Activated CD8-positive, alpha-beta memory T cell treated with anti-CD3 and anti-CD28 coated beads, Interleukin-2, amount 50 U/mL, for 24 hours (primary cell): ENCODE measurements around the gene C1orf94.

Experiments
- DNase-seq: peaks from one replicate; pipeline ENCODE4 v3.0.0-alpha.2; 2020; ENCODE audit errors: extremely low read depth

The C1orf94 gene, protein sequence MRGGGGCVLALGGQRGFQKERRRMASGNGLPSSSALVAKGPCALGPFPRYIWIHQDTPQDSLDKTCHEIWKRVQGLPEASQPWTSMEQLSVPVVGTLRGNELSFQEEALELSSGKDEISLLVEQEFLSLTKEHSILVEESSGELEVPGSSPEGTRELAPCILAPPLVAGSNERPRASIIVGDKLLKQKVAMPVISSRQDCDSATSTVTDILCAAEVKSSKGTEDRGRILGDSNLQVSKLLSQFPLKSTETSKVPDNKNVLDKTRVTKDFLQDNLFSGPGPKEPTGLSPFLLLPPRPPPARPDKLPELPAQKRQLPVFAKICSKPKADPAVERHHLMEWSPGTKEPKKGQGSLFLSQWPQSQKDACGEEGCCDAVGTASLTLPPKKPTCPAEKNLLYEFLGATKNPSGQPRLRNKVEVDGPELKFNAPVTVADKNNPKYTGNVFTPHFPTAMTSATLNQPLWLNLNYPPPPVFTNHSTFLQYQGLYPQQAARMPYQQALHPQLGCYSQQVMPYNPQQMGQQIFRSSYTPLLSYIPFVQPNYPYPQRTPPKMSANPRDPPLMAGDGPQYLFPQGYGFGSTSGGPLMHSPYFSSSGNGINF

GRCh38 chr1:34176830-34177603 is at the start of gene C1orf94:
Gene C1orf94 (plus strand): TSS chr1:34176907. CDS start chr1:34177790, 883 bp downstream.
- DNase-seq: no peak

- DNase-seq: no peak
Observed at GRCh38 chr1:34127006-34128000, 49.4 kb upstream of the C1orf94 start.

DNA sequence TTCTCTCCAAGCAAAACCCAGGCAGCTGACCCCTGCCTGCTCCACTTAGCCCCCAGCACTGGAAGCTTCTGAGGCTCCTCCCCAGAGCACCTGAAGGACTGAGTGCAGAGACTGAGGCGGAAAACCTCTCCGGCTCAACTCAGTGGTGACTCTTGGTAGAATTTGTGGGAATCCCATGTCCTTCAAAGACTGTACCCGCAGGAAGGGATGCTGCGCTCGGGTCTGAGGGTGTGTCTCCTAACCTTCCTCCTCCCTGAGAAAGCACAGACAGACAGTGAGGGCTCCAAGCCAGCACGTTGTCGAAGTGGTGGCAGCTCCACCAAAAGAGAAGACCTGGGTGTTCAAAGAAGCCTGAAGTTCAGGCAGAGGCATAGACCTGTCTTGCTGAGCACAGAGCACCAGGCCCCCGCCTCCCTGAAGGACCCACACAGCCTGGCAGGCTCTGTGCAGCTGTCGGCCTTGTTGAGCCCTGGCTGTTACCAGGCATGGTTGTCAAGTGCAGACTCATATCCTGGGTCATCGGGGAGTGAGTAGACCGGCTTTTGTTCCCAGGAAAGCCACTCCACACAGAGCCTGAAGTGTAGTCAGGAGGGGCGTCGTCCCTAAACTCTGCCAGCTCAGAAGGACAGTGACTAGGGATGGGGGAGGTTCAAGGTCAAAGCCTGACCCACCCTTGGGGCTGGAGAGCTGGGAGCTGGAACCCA is 48.4 kb upstream of the C1orf94 start:
- DNase-seq: no peak

DNA sequence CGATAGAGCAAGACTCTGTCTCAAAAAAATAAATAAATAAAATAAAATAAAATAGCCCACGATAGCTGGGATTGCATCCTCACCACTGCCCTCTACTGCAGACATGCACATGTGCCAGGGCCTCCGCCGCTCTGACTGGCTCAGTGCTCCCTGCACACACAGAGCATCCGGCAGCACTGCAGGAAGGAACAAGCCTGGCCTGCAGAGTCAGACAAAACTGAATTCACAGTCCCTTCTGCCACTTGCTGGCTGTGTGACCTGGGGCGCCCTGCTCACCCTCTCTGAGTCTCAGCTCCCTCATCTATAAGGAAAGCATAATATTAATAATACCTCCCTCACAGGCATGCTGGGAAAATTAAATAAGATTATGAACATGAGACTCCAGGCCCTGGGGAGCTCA is 47.1 kb upstream of the C1orf94 start:
- DNase-seq: no peak

GRCh38 chr1:34130306-34130705 is 46.4 kb upstream of the C1orf94 start:
- no peak for DNase-seq

GRCh38 chr1:34131396-34132160 is 45.1 kb upstream of the C1orf94 start:
- DNase-seq: no peak

- DNase-seq: no peak
Observed at GRCh38 chr1:34132161-34132420, 44.6 kb upstream of the C1orf94 start.

DNA sequence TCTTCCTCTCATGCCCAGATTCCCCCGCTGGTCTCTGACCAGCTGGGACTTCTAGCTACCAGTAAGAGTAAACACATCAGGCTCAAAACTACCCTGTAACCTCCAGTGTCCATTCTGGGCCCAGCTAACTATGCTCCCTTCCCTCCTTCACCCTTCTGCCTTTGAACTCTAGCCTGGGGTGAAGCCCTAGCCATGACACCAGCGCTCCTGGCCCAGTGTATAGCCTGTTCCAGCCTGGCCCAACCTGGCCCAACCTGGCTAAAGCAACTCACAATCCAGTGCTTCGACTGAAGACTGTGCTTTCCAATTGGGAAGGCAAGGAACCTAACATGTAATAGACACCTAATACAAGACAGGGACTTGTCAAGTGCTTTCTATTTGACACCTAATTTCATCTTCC is 39.3 kb upstream of the C1orf94 start:
- no peak for DNase-seq

- no peak for DNase-seq
Observed at GRCh38 chr1:34140011-34140676, 36.6 kb upstream of the C1orf94 start.

DNA sequence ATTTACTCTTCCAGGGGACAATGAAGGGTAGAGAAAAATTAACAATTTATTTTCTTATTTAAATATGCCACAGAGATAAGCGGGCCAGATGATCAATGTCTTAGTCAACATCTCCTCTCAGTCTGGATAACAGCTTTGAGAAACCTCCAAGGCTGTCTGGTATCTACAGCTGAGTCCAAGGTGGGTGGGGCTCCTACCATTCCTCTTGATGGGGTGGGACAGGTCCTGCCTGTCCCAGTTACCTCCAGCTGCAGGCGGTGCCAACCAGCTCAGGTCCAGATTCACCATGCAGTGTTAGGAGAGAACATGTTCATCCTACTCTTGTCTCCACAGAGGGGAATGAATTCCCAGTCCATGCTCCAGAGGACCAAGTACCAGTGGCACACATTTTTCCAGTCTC is 32.7 kb upstream of the C1orf94 start:
- DNase-seq: no peak

DNA sequence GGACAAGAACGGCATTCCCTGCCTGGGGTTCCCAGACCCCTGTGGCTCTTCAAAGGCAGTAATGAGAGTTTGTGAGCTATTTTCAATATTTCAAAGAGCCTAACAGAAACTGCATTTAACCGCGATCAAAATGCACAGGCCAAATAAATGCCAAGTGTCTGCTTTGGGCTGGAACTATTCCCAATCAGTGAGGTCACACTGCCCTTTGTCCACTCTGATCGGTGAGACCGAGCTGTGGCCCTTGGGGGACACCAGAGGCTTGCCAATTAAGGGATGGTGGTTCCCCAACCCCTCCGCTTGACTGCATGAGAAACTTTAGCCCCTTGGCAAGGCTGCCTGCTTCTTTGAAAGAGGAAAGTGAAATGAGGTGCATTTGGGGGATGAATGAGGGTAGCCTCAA is 31.9 kb upstream of the C1orf94 start:
- no peak for DNase-seq

GRCh38 chr1:34147301-34147700 is 29.4 kb upstream of the C1orf94 start:
- no peak for DNase-seq

GRCh38 chr1:34149501-34149900 is 27.2 kb upstream of the C1orf94 start:
- no peak for DNase-seq

- DNase-seq: no peak
Observed at GRCh38 chr1:34153246-34153645, 23.5 kb upstream of the C1orf94 start.

- DNase-seq: no peak
Observed at GRCh38 chr1:34155860-34156259, 20.8 kb upstream of the C1orf94 start.

GRCh38 chr1:34156739-34157138 is 20.0 kb upstream of the C1orf94 start:
- no peak for DNase-seq

DNA sequence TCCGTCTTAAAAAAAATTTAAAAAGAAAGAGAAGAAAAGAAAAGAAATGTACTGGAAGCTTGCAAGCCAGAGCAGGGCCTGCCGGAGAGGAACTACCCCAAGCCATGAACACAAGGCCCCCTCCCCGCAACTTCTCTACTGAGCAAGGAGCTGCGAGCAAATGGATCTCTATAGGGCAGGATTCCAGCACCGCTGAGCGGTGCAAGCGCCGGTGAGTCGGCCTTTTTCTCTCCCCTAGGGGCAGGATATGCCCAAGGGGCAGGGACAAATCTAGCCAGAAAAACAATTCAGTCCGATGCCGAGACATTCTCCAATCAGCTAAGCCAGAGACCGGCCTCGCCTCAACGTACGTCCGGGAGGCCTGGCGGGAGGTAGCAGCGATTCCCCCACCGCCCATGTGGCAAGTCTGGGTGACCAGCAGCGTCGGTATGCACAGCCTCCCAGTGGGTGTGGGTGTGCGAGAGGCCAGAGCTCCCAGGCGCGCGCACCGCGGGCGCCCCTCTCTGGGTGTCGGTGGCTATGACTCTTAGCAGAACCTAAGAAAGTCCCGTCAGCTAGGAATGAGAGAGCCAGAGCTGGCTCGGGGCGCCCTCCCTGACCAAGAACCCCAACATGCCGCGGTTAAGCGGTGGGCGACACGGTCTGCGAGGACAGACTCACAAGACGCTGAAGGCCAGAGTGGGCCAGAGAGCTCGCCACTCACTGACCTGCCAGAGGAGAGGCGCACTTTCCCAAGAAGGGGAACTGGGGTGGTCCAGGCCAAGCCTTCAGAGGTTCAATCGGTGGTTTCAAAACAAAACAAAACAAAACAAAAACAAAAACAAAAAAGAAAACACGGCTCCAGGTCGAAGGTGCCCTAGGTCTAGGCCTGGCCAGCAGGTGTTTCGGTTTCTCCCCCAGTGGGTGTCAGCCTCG is 13.6 kb upstream of the C1orf94 start:
- no peak for DNase-seq

DNA sequence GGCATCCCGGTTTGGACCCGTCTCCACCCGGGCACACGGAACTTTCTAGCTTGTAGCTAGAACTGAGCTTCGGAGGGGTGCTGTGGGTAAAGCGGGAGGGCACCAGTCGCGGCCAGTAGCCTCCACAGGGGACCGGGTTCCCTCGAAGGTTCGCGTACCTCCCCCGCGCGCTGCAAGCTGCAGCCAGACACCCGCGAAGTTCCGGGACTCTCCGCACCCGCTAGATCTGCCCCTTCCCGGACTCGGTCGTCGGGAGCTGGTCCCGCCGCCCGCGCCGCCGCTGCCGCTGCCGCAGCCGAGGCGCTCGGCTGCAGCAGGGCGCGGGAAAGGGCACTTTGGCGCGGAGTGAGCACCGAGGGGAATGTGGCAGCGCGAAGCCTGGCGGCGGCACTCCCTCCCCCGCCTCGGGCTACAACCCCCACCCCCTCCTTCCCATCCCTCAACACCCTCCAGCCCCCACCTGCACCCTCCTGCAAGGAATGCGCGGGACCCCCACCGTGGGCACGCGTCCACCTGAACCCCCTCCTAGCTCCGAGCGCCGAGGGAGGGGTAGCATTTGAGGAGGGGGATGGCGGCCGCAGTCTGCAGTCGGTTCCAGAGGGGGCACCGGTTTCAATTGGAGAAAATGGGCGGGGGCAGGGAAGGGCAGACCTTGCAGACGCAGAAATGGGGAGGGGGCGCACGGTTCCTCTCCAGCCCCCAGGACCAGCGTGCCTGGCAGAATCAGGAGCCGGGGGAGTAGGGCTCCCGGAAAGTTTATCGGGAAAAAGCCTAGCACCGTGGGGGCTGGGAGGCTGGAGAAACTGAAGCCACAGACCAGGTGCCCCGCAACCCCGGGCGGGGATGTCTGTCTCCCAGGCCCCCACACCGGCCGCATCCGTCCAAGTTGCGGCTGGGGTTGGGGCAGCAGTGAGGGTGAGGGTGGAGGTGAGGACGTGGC is 12.6 kb upstream of the C1orf94 start:
- DNase-seq: no peak
